Stimulated activated naive CD8-positive, alpha-beta T cell treated with anti-CD3 and anti-CD28 coated beads, Interleukin-15, amount 100 ng/mL, for 72 hours (primary cell): ENCODE measurements around the gene NECTIN4.
A peak's percentile ranks its signal among the peaks of the same experiment; 100 is the strongest.
"Not testable (repeated sequence)": the region's sequence is repeated elsewhere in the genome, so short reads cannot be mapped to it uniquely, and the experiment has no call there.

Source experiments
- ATAC-seq: fragments of 150-1000 bp; cut with Tn5 transposase; 2 replicates; pipeline ENCODE4 v1.10.0; 2021; ENCODE audit warnings: mild to moderate bottlenecking, moderate library complexity
- DNase-seq, 2 donors: peaks; one replicate each; pipeline ENCODE4 v3.0.0; 2021 to 2022
- H3K27ac Mint-ChIP-seq, 2 donors: one replicate each; pipeline ENCODE4 v1.8.0; 2022; ENCODE audit warnings: mild to moderate bottlenecking in 2 of 2, mixed read lengths in 2 of 2, moderate library complexity in 2 of 2
- H3K27me3 Mint-ChIP-seq: one replicate; pipeline ENCODE4 v1.8.0; 2022; ENCODE audit warnings: mixed read lengths
- H3K4me1 Mint-ChIP-seq: one replicate; pipeline ENCODE4 v1.8.0; 2022; ENCODE audit warnings: mild to moderate bottlenecking, mixed read lengths
- H3K4me3 Mint-ChIP-seq, 2 donors: one replicate each; pipeline ENCODE4 v1.8.0; 2022; ENCODE audit warnings: mild to moderate bottlenecking in 2 of 2, mixed read lengths in 2 of 2, moderate library complexity in 1 of 2
- H3K9me3 Mint-ChIP-seq, 2 donors: one replicate each; pipeline ENCODE4 v1.8.0; 2022; ENCODE audit warnings: mixed read lengths in 2 of 2

NECTIN4 gene

GRCh38 chr1:161065681-161066080 is 23.7 kb downstream of the NECTIN4 start:
- Mint-ChIP-seq H3K4me3 (peak overlapping the region; percentile 53 to 55), H3K4me1 (peaks cover 81% of the 10 kb centered on the region), H3K27ac (peak overlapping the region; percentile 44 to 89)
- not testable (repeated sequence) for H3K27me3 Mint-ChIP-seq, DNase-seq, H3K9me3 Mint-ChIP-seq, ATAC-seq

GRCh38 chr1:161063936-161064335 is 25.4 kb downstream of the NECTIN4 start:
- Mint-ChIP-seq H3K4me3 (peak overlapping the region; percentile 73 to 83), H3K4me1 (peaks cover 88% of the 10 kb centered on the region), H3K27ac (peak overlapping the region in 1 of 2 donors; percentile 77)
- not testable (repeated sequence) for DNase-seq, H3K9me3 Mint-ChIP-seq, ATAC-seq, H3K27me3 Mint-ChIP-seq

- Mint-ChIP-seq H3K4me1 (peaks cover 82% of the 10 kb centered on the region), H3K27ac (no peak overlapping the region), H3K27me3 (no peaks in the 10 kb centered on the region), H3K4me3 (no peak overlapping the region), H3K9me3 (no peaks in the 10 kb centered on the region)
- no peak for DNase-seq
- ATAC-seq, result no peak
Observed at GRCh38 chr1:161061419-161061818, 27.9 kb downstream of the NECTIN4 start.

- Mint-ChIP-seq H3K27ac (peak overlapping the region; percentile 46 to 92), H3K4me3 (peak overlapping the region in 1 of 2 donors; percentile 19), H3K4me1 (peaks cover 66% of the 10 kb centered on the region), H3K27me3 (no peaks in the 10 kb centered on the region), H3K9me3 (no peaks in the 10 kb centered on the region)
- DNase-seq, result no peak
- no peak for ATAC-seq
Observed at GRCh38 chr1:161059293-161059692, 30.1 kb downstream of the NECTIN4 start.

- ATAC-seq (no peak), DNase-seq (no peak)
- Mint-ChIP-seq H3K4me3 (no peak overlapping the region), H3K27me3 (no peaks in the 10 kb centered on the region), H3K27ac (peak overlapping the region in 1 of 2 donors; percentile 76), H3K9me3 (no peaks in the 10 kb centered on the region), H3K4me1 (peaks cover 29% of the 10 kb centered on the region)
Observed at GRCh38 chr1:161054805-161055204, 34.6 kb downstream of the NECTIN4 start.

GRCh38 chr1:161054232-161054631 is 35.1 kb downstream of the NECTIN4 start:
- no peaks in the 10 kb centered on the region for H3K9me3 Mint-ChIP-seq
- ATAC-seq (no peak), DNase-seq (no peak)
- H3K27ac Mint-ChIP-seq, result peak overlapping the region; percentile 76 to 83
- H3K4me1 Mint-ChIP-seq, result peaks cover 27% of the 10 kb centered on the region
- H3K4me3 Mint-ChIP-seq, result no peak overlapping the region
- H3K27me3 Mint-ChIP-seq, result no peaks in the 10 kb centered on the region

GRCh38 chr1:161052899-161053298 is 36.5 kb downstream of the NECTIN4 start:
- H3K27me3 Mint-ChIP-seq, result no peaks in the 10 kb centered on the region
- DNase-seq (no peak), ATAC-seq (no peak)
- peaks cover 28% of the 10 kb centered on the region for H3K4me1 Mint-ChIP-seq
- H3K27ac Mint-ChIP-seq, result peak overlapping the region in 1 of 2 donors; percentile 67
- no peak overlapping the region for H3K4me3 Mint-ChIP-seq
- no peaks in the 10 kb centered on the region for H3K9me3 Mint-ChIP-seq

- DNase-seq (no peak), ATAC-seq (no peak)
- Mint-ChIP-seq H3K27ac (no peak overlapping the region), H3K9me3 (no peaks in the 10 kb centered on the region), H3K4me1 (peaks cover 30% of the 10 kb centered on the region), H3K4me3 (no peak overlapping the region), H3K27me3 (no peaks in the 10 kb centered on the region)
Observed at GRCh38 chr1:161051219-161051618, 38.1 kb downstream of the NECTIN4 start.

- DNase-seq (no peak), ATAC-seq (no peak)
- H3K27me3 Mint-ChIP-seq, result no peaks in the 10 kb centered on the region
- peak overlapping the region in 1 of 2 donors; percentile 3 for H3K27ac Mint-ChIP-seq
- H3K9me3 Mint-ChIP-seq, result no peaks in the 10 kb centered on the region
- H3K4me3 Mint-ChIP-seq, result no peak overlapping the region
- peaks cover 32% of the 10 kb centered on the region for H3K4me1 Mint-ChIP-seq
Observed at GRCh38 chr1:161048949-161049722, 40.2 kb downstream of the NECTIN4 start.

GRCh38 chr1:161047436-161048420 is 41.6 kb downstream of the NECTIN4 start:
- Mint-ChIP-seq H3K27ac (peak overlapping the region; percentile 42 to 100), H3K27me3 (no peaks in the 10 kb centered on the region), H3K4me3 (peak overlapping the region in 1 of 2 donors; percentile 3), H3K9me3 (no peaks in the 10 kb centered on the region), H3K4me1 (peaks cover 40% of the 10 kb centered on the region)
- ATAC-seq (no peak), DNase-seq (no peak)

- H3K4me1 Mint-ChIP-seq, result peaks cover 45% of the 10 kb centered on the region
- H3K27ac Mint-ChIP-seq, result peak overlapping the region; percentile 100
- DNase-seq (no peak), ATAC-seq (no peak)
- no peaks in the 10 kb centered on the region for H3K9me3 Mint-ChIP-seq
- no peaks in the 10 kb centered on the region for H3K27me3 Mint-ChIP-seq
- H3K4me3 Mint-ChIP-seq, result peak overlapping the region; percentile 95 to 96
Observed at GRCh38 chr1:161046605-161047228, 42.6 kb downstream of the NECTIN4 start.

- Mint-ChIP-seq H3K4me3 (peak within 1 kb of the TSS; percentile 95 to 96), H3K4me1 (peaks cover 53% of the 10 kb centered on the region), H3K27ac (peak within 1 kb of the TSS; percentile 100), H3K9me3 (no peaks in the 10 kb centered on the region), H3K27me3 (no peaks in the 10 kb centered on the region)
- DNase-seq (peak; percentile 91 to 95), ATAC-seq (peak; percentile 84)
Observed at GRCh38 chr1:161045736-161046604, 43.4 kb downstream of the NECTIN4 start, which contains the start of gene USF1. Gene USF1, minus strand, starts transcription at chr1:161045977. Its CDS starts 2,702 bp downstream, at chr1:161043275.

GRCh38 chr1:161044908-161045735 is 44.2 kb downstream of the NECTIN4 start:
- Mint-ChIP-seq H3K27me3 (no peaks in the 10 kb centered on the region), H3K27ac (peak overlapping the region; percentile 100), H3K4me3 (peak overlapping the region; percentile 95 to 96), H3K4me1 (peaks cover 61% of the 10 kb centered on the region), H3K9me3 (no peaks in the 10 kb centered on the region)
- ATAC-seq, result peak; percentile 69
- peak; percentile 68 to 75 for DNase-seq

GRCh38 chr1:161044535-161044907 is 44.8 kb downstream of the NECTIN4 start:
- peak overlapping the region; percentile 100 for H3K27ac Mint-ChIP-seq
- ATAC-seq, result no peak
- DNase-seq, result no peak
- H3K9me3 Mint-ChIP-seq, result no peaks in the 10 kb centered on the region
- H3K4me3 Mint-ChIP-seq, result peak overlapping the region; percentile 95 to 96
- H3K27me3 Mint-ChIP-seq, result no peaks in the 10 kb centered on the region
- peaks cover 67% of the 10 kb centered on the region for H3K4me1 Mint-ChIP-seq
